Spleen (tissue), 7 donors: ENCODE measurements around the gene SCN9A.

ENCODE experiments used
- POLR2A ChIP-seq, 3 donors: fragments of 450-650 bp; IDR thresholded peaks; one replicate each; pipeline ENCODE4 v1.5.1; 2017; ENCODE audit warnings: antibody characterized with exemption in 3 of 3, mild to moderate bottlenecking in 1 of 3
- POLR2AphosphoS5 ChIP-seq, 3 donors: sonication (generic); formaldehyde crosslinking; IDR thresholded peaks; one replicate each; pipeline ENCODE4 v1.5.1; 2017; ENCODE audit warnings: antibody characterized with exemption in 3 of 3
- TF ChIP-seq, protein P1 (sequence below), 11 experiments: fragments of 200-600 bp in 7 of 11; fragments of 450-650 bp in 4 of 11; sonication (generic) in 4 of 11; IDR thresholded peaks in 8 of 11; conservative IDR thresholded peaks in 3 of 11; 1 replicate in 7 of 11; 2 replicates in 4 of 11; pipeline versions ENCODE4 v1.4.0 to v1.8.0; 2016 to 2021; ENCODE audit warnings: antibody characterized with exemption in 11 of 11, inconsistent platforms in 4 of 11, mild to moderate bottlenecking in 1 of 11
- donor health status: DM: no; HTN: no; CAD: no; lungs with moderate emphysema.
- donor health status: DM: no; HTN: no; CAD: no.
- donor health status: DM: no; HTN: no; CAD: no.

DNA sequence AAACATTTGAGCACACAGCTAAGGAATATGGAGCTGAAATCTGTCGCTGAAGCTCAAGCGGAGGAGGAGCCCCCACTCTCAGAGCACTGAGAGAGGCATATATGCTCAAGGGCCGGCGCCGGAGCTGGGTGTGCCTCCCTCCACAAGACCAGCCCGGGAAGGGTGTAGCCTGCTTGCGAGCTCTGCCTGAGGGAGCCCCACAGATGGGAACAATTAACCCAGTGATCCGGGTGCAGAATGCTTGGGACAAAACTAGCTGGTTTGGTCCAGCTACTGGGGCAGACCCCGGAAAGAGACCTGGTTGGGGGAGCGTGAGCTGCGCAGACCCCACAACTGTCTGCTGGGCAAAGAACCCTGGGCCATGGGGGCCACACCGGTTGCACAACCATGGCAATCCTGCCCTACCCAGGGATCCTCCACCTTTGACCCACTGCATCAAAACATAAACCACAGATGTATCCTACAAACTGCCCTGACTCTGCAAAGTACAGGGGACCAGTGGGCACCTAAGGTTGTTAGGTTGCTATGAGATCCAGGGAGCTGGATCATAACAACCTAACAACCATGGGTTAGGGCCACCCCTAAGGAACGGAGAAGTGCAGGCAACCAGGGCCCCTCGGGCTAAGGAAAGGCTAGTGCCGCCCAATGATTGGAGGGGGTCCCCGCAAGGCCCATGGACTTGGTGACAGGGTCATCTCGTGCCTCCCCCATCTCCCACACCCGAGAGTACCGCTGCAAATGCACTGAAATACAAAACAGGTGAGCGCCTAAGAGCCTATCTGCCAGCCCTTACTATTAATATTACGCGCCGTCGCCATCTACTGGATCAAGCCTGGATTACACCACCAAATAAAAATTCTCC, 194.6 kb downstream of the SCN9A start:
- TF ChIP-seq POLR2A (IDR thresholded peaks at IDR 0.05), result no peak
- TF ChIP-seq, protein P1, sequence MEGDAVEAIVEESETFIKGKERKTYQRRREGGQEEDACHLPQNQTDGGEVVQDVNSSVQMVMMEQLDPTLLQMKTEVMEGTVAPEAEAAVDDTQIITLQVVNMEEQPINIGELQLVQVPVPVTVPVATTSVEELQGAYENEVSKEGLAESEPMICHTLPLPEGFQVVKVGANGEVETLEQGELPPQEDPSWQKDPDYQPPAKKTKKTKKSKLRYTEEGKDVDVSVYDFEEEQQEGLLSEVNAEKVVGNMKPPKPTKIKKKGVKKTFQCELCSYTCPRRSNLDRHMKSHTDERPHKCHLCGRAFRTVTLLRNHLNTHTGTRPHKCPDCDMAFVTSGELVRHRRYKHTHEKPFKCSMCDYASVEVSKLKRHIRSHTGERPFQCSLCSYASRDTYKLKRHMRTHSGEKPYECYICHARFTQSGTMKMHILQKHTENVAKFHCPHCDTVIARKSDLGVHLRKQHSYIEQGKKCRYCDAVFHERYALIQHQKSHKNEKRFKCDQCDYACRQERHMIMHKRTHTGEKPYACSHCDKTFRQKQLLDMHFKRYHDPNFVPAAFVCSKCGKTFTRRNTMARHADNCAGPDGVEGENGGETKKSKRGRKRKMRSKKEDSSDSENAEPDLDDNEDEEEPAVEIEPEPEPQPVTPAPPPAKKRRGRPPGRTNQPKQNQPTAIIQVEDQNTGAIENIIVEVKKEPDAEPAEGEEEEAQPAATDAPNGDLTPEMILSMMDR (IDR thresholded peaks at IDR 0.05 in 8 of 11, conservative IDR thresholded peaks at IDR 0.05 in 3 of 11), result peak in 6 of 11 experiments; percentile 30 to 54 (median 40)
- no peak for TF ChIP-seq POLR2AphosphoS5 (IDR thresholded peaks at IDR 0.05)
